Measurements from ENCODE around the gene SERPINB5. TPM values are rescaled to one million over a fixed set of nuclear protein-coding genes. Genes with fewer than 3 reads are reported as not detected.

Gene SERPINB5
- total RNA-seq: not detected in 2 replicates

GRCh38 chr18:63476668-63477067 is at the start of gene SERPINB5:
SERPINB5 (plus strand) TSS chr18:63476958; CDS start chr18:63484429, 7,471 bp downstream.

GRCh38 chr18:63542069-63542468 is 65.3 kb downstream of the SERPINB5 start, which contains the start of gene SERPINB12:
SERPINB12 (plus strand) TSS chr18:63542369; CDS start chr18:63556160, 13,791 bp downstream.

Other genes starting within 250 kb of the SERPINB5 start
- 0.10 and 0.27 TPM in 2 replicates for gene BCL2, start 157.2 kb upstream of the SERPINB5 start, total RNA-seq
- 25.2 and 35.2 TPM in 2 replicates for gene KDSR, start 109.8 kb upstream of the SERPINB5 start, total RNA-seq
- 29.3 and 30.3 TPM in 2 replicates for gene VPS4B, start 54.5 kb upstream of the SERPINB5 start, total RNA-seq
- gene SERPINB12, start 65.4 kb downstream of the SERPINB5 start, total RNA-seq: not detected in 2 replicates
- not detected in 2 replicates for gene SERPINB13, start 110.4 kb downstream of the SERPINB5 start, total RNA-seq
- gene SERPINB4, start 167.3 kb downstream of the SERPINB5 start, total RNA-seq: not detected in 2 replicates
- gene SERPINB3, start 184.9 kb downstream of the SERPINB5 start, total RNA-seq: not detected in 2 replicates
- gene SERPINB11, start 226.0 kb downstream of the SERPINB5 start, total RNA-seq: not detected in 2 replicates